ENCODE data around the gene GTF2B.
A peak's percentile ranks its signal among the peaks of the same experiment; 100 is the strongest.
"Not testable (repeated sequence)": the region's sequence is repeated elsewhere in the genome, so short reads cannot be mapped to it uniquely, and the experiment has no call there.

The GTF2B gene

DNA sequence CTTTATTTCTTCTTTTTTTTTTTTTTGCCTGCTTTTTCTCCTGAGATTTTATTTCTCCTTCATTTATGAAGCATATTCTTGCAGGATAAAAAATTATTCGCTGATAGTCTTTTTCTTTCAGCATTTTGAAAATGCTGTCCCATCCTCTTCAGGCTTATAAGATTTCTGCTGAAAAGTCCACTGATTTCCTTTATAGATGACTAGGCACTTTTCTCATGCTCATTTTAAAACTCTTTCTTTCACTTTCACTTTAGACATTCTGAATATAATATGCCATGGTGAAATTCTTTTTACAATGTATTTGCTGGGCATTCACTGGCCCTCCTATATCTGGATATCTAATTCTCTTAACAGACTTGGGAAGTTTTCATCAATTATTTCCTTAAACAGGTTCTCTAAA lies 25.5 kb upstream of the GTF2B start:
- H3K4me1 ChIP-seq (ENCODE audit: control insufficient read depth, insufficient read depth, low read length, poor library complexity, severe bottlenecking): no peaks in the 10 kb centered on the region
- H3K4me3 ChIP-seq (ENCODE audit: extremely low read depth, insufficient read depth, low read length, poor library complexity, severe bottlenecking): no peak overlapping the region
- peaks cover 9% of the 10 kb centered on the region for H3K9me3 ChIP-seq (ENCODE audit: control insufficient read depth, low read length)
- WGBS, 2 experiments (ENCODE audit: insufficient coverage in 2 of 2): no CpG with 5 or more reads among the region's 1 CpG
- H3K27ac ChIP-seq (ENCODE audit: low read depth, low read length, severe bottlenecking): no peak overlapping the region
- peaks cover 20% of the 10 kb centered on the region for H3K36me3 ChIP-seq (ENCODE audit: control insufficient read depth, insufficient read depth, low read length)

DNA sequence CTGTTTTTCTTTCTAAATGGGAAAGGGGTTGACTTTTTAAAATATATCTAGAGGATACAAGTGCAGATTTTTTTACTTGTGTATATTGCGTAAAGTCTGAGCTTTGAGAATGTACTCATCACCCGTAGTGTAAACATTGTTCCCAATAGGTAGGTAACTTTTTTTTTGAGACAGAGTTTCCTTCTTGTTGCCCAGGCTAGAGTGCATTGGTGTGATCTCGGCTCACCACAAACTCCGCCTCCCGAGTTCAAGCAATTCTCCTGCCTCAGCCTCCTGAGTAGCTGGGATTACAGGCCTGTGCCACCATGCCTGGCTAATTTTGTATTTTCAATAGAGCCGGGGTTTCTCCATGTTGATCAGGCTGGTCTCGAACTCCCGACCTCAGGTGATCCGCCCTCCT lies 20.4 kb upstream of the GTF2B start:
- H3K9me3 ChIP-seq (ENCODE audit: control insufficient read depth, low read length); H3K36me3 ChIP-seq (ENCODE audit: control insufficient read depth, insufficient read depth, low read length); H3K27ac ChIP-seq (ENCODE audit: low read depth, low read length, severe bottlenecking); H3K4me1 ChIP-seq (ENCODE audit: control insufficient read depth, insufficient read depth, low read length, poor library complexity, severe bottlenecking); H3K4me3 ChIP-seq (ENCODE audit: extremely low read depth, insufficient read depth, low read length, poor library complexity, severe bottlenecking): not testable (repeated sequence)
- whole genome bisulfite sequencing, 2 experiments (ENCODE audit: insufficient coverage in 2 of 2): 95 to 96% methylated on average over 8 of the region's 9 CpGs

DNA sequence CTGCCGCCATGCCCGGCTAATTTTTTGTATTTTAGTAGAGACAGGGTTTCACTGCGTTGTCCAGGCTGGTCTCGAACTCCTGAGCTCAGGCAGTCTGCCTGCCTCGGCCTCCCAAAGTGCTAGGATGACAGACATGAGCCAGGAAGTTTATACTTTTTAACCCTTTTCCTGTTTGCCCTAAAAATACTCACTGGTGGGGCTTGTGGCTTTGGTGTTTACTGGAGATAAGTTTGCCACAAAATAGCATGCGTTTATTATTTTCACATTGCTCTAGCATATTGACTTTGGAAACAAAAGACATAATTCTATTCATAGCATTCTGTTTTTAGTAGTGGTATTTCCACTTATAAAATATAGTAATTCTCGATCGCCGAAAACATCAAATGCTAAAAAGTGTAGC lies 19.8 kb upstream of the GTF2B start:
- 89 to 91% methylated on average over 7 to 8 of the region's 9 CpGs for WGBS, 2 experiments (ENCODE audit: insufficient coverage in 2 of 2)
- no peak overlapping the region for H3K4me3 ChIP-seq (ENCODE audit: extremely low read depth, insufficient read depth, low read length, poor library complexity, severe bottlenecking)
- no peak overlapping the region for H3K27ac ChIP-seq (ENCODE audit: low read depth, low read length, severe bottlenecking)
- H3K9me3 ChIP-seq (ENCODE audit: control insufficient read depth, low read length): no peaks in the 10 kb centered on the region
- H3K4me1 ChIP-seq (ENCODE audit: control insufficient read depth, insufficient read depth, low read length, poor library complexity, severe bottlenecking): no peaks in the 10 kb centered on the region
- H3K36me3 ChIP-seq (ENCODE audit: control insufficient read depth, insufficient read depth, low read length): no peaks in the 10 kb centered on the region

DNA sequence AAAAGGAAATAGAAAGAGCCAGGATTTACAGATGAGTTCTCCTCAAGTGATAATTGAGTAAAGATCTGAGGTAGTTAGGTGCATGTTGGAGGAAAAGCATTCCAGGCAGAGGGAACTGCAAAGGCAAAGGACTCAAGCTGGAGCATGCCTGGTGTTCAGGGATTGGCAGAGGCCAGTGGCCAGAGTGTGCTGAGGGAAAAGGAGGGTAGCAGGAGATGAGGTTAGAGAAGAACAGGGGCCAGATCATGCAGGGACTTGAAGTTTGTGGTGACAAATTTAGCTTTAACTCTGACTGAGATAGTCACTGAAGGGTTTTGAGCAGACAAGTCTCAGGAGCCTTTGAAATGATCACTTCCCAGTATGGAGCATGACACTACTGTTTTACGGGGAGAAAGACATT lies 19.0 kb upstream of the GTF2B start:
- no peak overlapping the region for H3K27ac ChIP-seq (ENCODE audit: low read depth, low read length, severe bottlenecking)
- H3K36me3 ChIP-seq (ENCODE audit: control insufficient read depth, insufficient read depth, low read length): no peaks in the 10 kb centered on the region
- no peaks in the 10 kb centered on the region for H3K4me1 ChIP-seq (ENCODE audit: control insufficient read depth, insufficient read depth, low read length, poor library complexity, severe bottlenecking)
- no peak overlapping the region for H3K4me3 ChIP-seq (ENCODE audit: extremely low read depth, insufficient read depth, low read length, poor library complexity, severe bottlenecking)
- no peaks in the 10 kb centered on the region for H3K9me3 ChIP-seq (ENCODE audit: control insufficient read depth, low read length)
- 80 to 100% methylated on average over 1 of the region's 1 CpG for WGBS, 2 experiments (ENCODE audit: insufficient coverage in 2 of 2)

DNA sequence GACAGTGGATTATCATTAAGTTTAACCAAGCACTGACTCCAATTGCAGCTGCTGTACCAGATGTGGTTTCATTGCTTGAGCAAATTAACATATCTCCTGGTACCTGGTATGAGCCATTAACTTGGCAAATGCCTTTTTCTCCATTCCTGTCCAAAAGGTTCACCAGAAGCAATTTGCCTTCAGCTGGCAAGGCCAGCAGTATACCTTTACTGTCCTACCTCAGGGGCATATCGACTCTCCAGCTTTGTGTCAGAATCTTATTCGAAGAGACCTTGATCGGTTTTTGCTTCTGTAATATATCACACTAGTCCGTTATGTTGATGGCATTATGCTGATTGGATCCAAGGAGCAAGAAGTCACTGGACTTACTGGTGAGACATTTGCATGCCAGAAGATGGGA lies 9.5 kb upstream of the GTF2B start:
- no peaks in the 10 kb centered on the region for H3K36me3 ChIP-seq (ENCODE audit: control insufficient read depth, insufficient read depth, low read length)
- H3K9me3 ChIP-seq (ENCODE audit: control insufficient read depth, low read length): no peaks in the 10 kb centered on the region
- no peak overlapping the region for H3K27ac ChIP-seq (ENCODE audit: low read depth, low read length, severe bottlenecking)
- WGBS, 2 experiments (ENCODE audit: insufficient coverage in 2 of 2): 79 to 88% methylated on average over 4 of the region's 4 CpGs
- H3K4me1 ChIP-seq (ENCODE audit: control insufficient read depth, insufficient read depth, low read length, poor library complexity, severe bottlenecking): no peaks in the 10 kb centered on the region
- no peak overlapping the region for H3K4me3 ChIP-seq (ENCODE audit: extremely low read depth, insufficient read depth, low read length, poor library complexity, severe bottlenecking)

DNA sequence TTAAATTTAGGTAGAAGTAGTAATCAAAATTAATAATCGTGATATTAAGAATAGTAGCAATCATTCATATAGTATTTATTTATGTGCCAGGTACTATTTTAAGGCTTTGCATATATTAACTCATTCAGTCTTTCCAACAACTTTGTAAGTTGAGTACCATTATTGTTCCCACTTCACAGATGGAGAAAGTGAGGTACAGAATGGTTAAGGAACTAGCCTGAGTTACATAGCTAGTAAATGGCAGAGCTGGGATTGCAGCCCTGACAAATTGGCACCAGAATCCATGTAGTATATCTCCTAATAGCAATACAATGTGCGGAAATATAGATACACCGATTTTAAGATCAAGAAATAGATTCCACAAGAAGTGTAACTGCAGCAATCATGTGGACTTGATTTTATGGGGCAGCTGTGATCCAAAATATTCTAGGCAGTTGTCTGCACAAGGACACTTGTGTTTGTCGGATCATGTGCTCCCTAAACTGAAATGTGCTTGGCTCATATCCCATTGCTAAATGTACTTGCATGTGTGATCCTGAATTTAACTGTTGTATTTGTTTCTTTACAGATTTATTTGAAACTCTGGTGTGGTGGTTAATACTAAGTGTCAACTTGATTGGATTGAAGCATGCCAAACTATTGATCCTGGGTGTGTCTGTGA lies 5.8 kb upstream of the GTF2B start:
- H3K9me3 ChIP-seq (ENCODE audit: control insufficient read depth, low read length): no peaks in the 10 kb centered on the region

DNA sequence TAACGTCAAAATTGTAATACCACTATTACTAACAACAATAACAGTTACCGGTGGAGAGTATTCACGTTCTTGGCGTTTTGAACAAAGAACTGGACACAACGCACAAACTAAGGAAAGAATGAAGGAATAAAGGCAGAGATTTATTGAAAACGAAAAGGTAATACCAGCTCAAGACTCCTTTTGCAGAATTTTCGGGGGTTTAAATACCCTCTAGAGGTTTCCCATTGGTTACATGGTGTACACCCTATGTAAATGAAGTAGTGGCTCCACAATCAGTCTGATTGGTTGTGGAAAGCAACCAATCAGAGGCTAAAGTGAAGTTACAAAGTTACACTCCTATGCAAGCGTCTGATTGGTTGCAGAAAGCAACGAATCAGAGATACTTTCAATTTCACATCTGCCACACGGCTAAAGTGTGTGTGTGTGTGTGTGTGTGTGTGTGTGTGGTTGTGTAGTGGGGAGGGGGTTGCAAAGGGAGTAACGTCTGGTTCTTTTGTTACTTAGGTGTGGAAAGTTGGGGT lies 1.1 kb upstream of the GTF2B start:
- Histone ChIP-seq H3K4me3 (ENCODE audit: extremely low read depth, insufficient read depth, low read length, poor library complexity, severe bottlenecking) (peak overlapping the region; percentile 84), H3K27ac (ENCODE audit: low read depth, low read length, severe bottlenecking) (no peak overlapping the region), H3K4me1 (ENCODE audit: control insufficient read depth, insufficient read depth, low read length, poor library complexity, severe bottlenecking) (no peaks in the 10 kb centered on the region), H3K9me3 (ENCODE audit: control insufficient read depth, low read length) (no peaks in the 10 kb centered on the region), H3K36me3 (ENCODE audit: control insufficient read depth, insufficient read depth, low read length) (peaks cover 4% of the 10 kb centered on the region)
- 86 to 94% methylated on average over 3 to 4 of the region's 11 CpGs for WGBS, 2 experiments (ENCODE audit: insufficient coverage in 2 of 2)

More for the DNA sequence above, 5.8 kb upstream of the GTF2B start:
- Histone ChIP-seq H3K36me3 (ENCODE audit: control insufficient read depth, insufficient read depth, low read length) (no peaks in the 10 kb centered on the region), H3K4me3 (ENCODE audit: extremely low read depth, insufficient read depth, low read length, poor library complexity, severe bottlenecking) (no peak overlapping the region), H3K4me1 (ENCODE audit: control insufficient read depth, insufficient read depth, low read length, poor library complexity, severe bottlenecking) (no peaks in the 10 kb centered on the region), H3K27ac (ENCODE audit: low read depth, low read length, severe bottlenecking) (no peak overlapping the region)
- 96% methylated on average over 3 of the region's 4 CpGs for WGBS, 2 experiments (ENCODE audit: insufficient coverage in 2 of 2)

DNA sequence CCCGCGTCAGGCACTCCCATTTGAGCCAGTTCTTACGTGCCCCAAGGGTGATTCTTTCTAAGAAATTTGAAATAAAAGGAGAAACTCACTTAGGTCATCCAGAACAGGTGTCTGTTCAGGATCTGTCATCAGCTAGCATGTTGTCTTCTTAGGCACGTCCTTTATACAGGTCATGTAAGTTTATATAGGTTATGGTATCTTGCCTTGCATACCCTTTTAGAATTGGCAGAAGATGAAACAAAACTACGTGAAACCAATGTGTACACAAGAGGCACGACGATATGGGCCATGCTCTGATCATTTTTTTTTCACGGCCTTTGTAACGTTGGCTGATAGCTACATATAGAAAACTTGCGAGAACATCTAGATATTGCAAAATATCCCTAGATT lies 579 bp upstream of the GTF2B start:
- Histone ChIP-seq H3K4me1 (ENCODE audit: control insufficient read depth, insufficient read depth, low read length, poor library complexity, severe bottlenecking) (no peaks in the 10 kb centered on the region), H3K27ac (ENCODE audit: low read depth, low read length, severe bottlenecking) (no peak overlapping the region), H3K36me3 (ENCODE audit: control insufficient read depth, insufficient read depth, low read length) (peaks cover 4% of the 10 kb centered on the region), H3K4me3 (ENCODE audit: extremely low read depth, insufficient read depth, low read length, poor library complexity, severe bottlenecking) (peak overlapping the region; percentile 84), H3K9me3 (ENCODE audit: control insufficient read depth, low read length) (no peaks in the 10 kb centered on the region)
- 88 to 93% methylated on average over 7 of the region's 10 CpGs for WGBS, 2 experiments (ENCODE audit: insufficient coverage in 2 of 2)

DNA sequence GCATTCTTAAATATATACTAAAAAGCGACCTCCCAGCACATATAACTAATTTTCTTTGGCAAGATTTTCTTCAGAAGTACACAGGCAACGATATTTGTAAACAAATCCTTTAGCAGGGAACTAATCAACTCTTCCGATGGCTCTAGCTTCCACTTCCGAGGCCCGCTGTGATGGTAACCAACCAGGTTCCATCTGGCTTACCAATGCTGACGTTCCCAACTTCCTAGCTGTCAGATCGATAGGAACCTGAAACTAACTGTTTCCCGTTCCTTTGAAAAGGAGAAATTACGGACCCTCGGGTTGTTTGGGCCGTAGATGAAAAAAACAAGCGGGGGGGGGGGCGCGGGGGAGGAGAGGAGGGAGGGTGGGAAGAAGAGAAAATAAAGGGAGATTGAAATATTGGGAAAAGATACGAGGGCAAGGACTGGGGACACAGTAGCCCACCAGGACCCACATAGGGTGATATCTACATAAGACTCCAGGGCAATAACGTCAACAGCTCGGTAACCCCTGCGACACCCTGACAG lies 513 bp downstream of the GTF2B start:
- Histone ChIP-seq H3K36me3 (ENCODE audit: control insufficient read depth, insufficient read depth, low read length) (peaks cover 14% of the 10 kb centered on the region), H3K4me1 (ENCODE audit: control insufficient read depth, insufficient read depth, low read length, poor library complexity, severe bottlenecking) (no peaks in the 10 kb centered on the region), H3K9me3 (ENCODE audit: control insufficient read depth, low read length) (no peaks in the 10 kb centered on the region), H3K27ac (ENCODE audit: low read depth, low read length, severe bottlenecking) (peak overlapping the region; percentile 86), H3K4me3 (ENCODE audit: extremely low read depth, insufficient read depth, low read length, poor library complexity, severe bottlenecking) (peak overlapping the region; percentile 84)
- 0 to 2% methylated on average over 8 of the region's 18 CpGs for WGBS, 2 experiments (ENCODE audit: insufficient coverage in 2 of 2)

DNA sequence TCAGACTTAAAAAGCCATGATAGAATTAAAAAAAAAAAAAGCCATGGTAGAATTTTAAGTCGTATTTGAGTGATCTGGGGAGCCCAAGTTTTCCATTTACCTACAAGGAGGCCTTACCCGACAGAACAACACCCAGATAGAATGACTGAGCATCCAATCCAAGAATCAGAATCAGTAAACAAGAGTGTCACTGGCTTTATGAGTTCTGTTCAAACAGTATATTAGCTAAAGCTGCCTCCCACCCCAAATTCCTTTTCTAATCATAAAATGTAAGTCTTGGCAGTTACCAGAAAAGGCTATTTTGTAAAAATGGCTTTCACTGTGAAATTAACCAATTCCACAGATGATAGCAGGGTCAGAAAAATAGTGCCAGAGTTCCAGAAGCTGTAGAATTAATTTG lies 1.2 kb downstream of the GTF2B start:
- Histone ChIP-seq H3K27ac (ENCODE audit: low read depth, low read length, severe bottlenecking) (no peak overlapping the region), H3K9me3 (ENCODE audit: control insufficient read depth, low read length) (no peaks in the 10 kb centered on the region), H3K36me3 (ENCODE audit: control insufficient read depth, insufficient read depth, low read length) (peaks cover 21% of the 10 kb centered on the region), H3K4me1 (ENCODE audit: control insufficient read depth, insufficient read depth, low read length, poor library complexity, severe bottlenecking) (no peaks in the 10 kb centered on the region), H3K4me3 (ENCODE audit: extremely low read depth, insufficient read depth, low read length, poor library complexity, severe bottlenecking) (peak overlapping the region; percentile 84)
- WGBS, 2 experiments (ENCODE audit: insufficient coverage in 2 of 2): 100% methylated on average over 1 of the region's 2 CpGs; no CpG with 5 or more reads in 1 of the 2 experiments

DNA sequence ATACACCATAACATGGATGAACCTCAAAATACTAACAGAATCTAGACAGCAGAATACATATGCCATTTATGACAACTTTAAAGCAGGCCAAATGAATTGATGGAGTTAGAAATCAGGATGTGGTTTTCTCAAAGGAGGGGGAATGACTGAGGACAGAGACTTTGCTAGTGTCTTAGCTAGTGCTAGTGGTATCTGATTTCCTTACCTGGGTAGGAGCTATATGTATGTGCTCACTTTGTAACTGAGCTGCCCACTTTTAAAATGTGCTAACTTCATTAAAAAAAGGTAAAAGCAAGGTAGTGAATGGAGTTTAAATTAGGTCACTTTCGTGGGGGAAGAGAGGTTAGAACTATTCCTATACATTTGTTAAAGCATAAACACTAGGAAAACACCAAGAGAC lies 2.6 kb downstream of the GTF2B start:
- H3K27ac ChIP-seq (ENCODE audit: low read depth, low read length, severe bottlenecking): no peak overlapping the region
- no peaks in the 10 kb centered on the region for H3K9me3 ChIP-seq (ENCODE audit: control insufficient read depth, low read length)
- no peaks in the 10 kb centered on the region for H3K4me1 ChIP-seq (ENCODE audit: control insufficient read depth, insufficient read depth, low read length, poor library complexity, severe bottlenecking)
- peaks cover 34% of the 10 kb centered on the region for H3K36me3 ChIP-seq (ENCODE audit: control insufficient read depth, insufficient read depth, low read length)
- WGBS, 2 experiments (ENCODE audit: insufficient coverage in 2 of 2): no CpG with 5 or more reads among the region's 1 CpG
- no peak overlapping the region for H3K4me3 ChIP-seq (ENCODE audit: extremely low read depth, insufficient read depth, low read length, poor library complexity, severe bottlenecking)

All from mesodermal cell (in vitro differentiated cells).